IPS-20b (cell line): ENCODE measurements around the gene ANO9.
"Not testable (repeated sequence)": the region's sequence is repeated elsewhere in the genome, so short reads cannot be mapped to it uniquely, and the experiment has no call there.

Source experiments
- H3K27ac ChIP-seq: one replicate; pipeline ENCODE4 v1.5.1; 2013; ENCODE audit warnings: low read length
- H3K27me3 ChIP-seq: 2 replicates; pipeline ENCODE4 v1.6.1; 2013; ENCODE audit warnings: mild to moderate bottlenecking, low read length, inconsistent platforms; ENCODE audit not compliant: insufficient read depth
- H3K36me3 ChIP-seq: 2 replicates; pipeline ENCODE4 v1.6.1; 2013; ENCODE audit warnings: low read depth, mild to moderate bottlenecking, inconsistent platforms, low read length, moderate library complexity; ENCODE audit not compliant: insufficient read depth
- H3K4me1 ChIP-seq: 2 replicates; pipeline ENCODE4 v1.6.1; 2013; ENCODE audit warnings: mild to moderate bottlenecking, control low read depth, inconsistent platforms, low read length, moderate library complexity; ENCODE audit not compliant: insufficient read depth
- H3K4me3 ChIP-seq: 2 replicates; pipeline ENCODE4 v1.5.1; 2013; ENCODE audit warnings: mild to moderate bottlenecking, low read length, inconsistent platforms
- H3K9ac ChIP-seq: 2 replicates; pipeline ENCODE4 v1.6.1; 2013; ENCODE audit warnings: low read depth, mild to moderate bottlenecking, inconsistent platforms, low read length, moderate library complexity
- H3K9me3 ChIP-seq: 2 replicates; pipeline ENCODE4 v1.6.1; 2013; ENCODE audit warnings: mild to moderate bottlenecking, low read depth, low read length, inconsistent platforms; ENCODE audit not compliant: insufficient read depth

The ANO9 gene

GRCh38 chr11:390175-390574, 51.6 kb downstream of the ANO9 start:
- Histone ChIP-seq H3K27ac (no peak overlapping the region), H3K27me3 (no peaks in the 10 kb centered on the region), H3K4me3 (no peak overlapping the region), H3K9me3 (no peaks in the 10 kb centered on the region), H3K36me3 (no peaks in the 10 kb centered on the region), H3K4me1 (no peaks in the 10 kb centered on the region; the same call in 1 of the 2 replicates), H3K9ac (no peak overlapping the region)

- H3K27ac ChIP-seq, H3K9me3 ChIP-seq, H3K4me1 ChIP-seq, H3K4me3 ChIP-seq, H3K27me3 ChIP-seq, H3K36me3 ChIP-seq, H3K9ac ChIP-seq: not testable (repeated sequence)
Observed at GRCh38 chr11:389369-389768, 52.4 kb downstream of the ANO9 start.

DNA sequence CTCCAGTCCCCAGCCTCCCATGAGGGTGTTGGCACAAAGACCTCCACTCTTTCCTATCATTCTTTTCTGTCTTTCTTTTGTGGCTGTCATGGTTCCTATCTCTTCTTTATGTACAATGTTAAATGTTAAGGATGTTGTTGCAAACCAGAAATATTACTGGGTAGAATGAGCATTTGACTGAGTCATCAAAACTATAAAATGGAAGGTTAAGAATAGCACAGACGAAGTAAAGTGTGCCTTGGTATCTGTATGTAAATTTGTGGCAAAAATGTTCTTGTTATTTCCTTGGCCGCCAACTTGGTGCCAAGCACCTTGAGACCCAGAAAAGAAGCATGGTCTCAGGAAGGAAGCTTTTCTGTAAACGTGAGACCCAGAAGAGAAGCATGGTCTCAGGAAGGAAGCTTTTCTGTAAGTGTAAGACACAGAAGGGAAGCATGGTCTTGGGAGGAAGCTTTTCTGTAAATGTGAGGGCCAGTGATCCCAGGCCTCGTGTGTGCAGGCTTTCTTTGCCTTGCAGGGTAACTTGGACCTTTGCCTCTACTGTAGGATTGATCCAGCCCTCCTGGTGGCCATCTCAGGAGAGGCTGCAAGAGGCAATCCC, 54.5 kb downstream of the ANO9 start:
- Histone ChIP-seq H3K27me3 (no peaks in the 10 kb centered on the region), H3K9ac (no peak overlapping the region), H3K9me3 (no peaks in the 10 kb centered on the region), H3K27ac (no peak overlapping the region), H3K4me3 (no peak overlapping the region), H3K4me1 (no peaks in the 10 kb centered on the region), H3K36me3 (no peaks in the 10 kb centered on the region; the same call in 1 of the 2 replicates)

- no peak overlapping the region for H3K4me3 ChIP-seq
- H3K27me3 ChIP-seq: no peaks in the 10 kb centered on the region
- no peaks in the 10 kb centered on the region for H3K4me1 ChIP-seq
- no peaks in the 10 kb centered on the region for H3K9me3 ChIP-seq
- no peak overlapping the region for H3K27ac ChIP-seq
- H3K36me3 ChIP-seq: no peaks in the 10 kb centered on the region; the same call in 1 of the 2 replicates
- H3K9ac ChIP-seq: no peak overlapping the region
Observed at GRCh38 chr11:386483-386882, 55.3 kb downstream of the ANO9 start.

DNA sequence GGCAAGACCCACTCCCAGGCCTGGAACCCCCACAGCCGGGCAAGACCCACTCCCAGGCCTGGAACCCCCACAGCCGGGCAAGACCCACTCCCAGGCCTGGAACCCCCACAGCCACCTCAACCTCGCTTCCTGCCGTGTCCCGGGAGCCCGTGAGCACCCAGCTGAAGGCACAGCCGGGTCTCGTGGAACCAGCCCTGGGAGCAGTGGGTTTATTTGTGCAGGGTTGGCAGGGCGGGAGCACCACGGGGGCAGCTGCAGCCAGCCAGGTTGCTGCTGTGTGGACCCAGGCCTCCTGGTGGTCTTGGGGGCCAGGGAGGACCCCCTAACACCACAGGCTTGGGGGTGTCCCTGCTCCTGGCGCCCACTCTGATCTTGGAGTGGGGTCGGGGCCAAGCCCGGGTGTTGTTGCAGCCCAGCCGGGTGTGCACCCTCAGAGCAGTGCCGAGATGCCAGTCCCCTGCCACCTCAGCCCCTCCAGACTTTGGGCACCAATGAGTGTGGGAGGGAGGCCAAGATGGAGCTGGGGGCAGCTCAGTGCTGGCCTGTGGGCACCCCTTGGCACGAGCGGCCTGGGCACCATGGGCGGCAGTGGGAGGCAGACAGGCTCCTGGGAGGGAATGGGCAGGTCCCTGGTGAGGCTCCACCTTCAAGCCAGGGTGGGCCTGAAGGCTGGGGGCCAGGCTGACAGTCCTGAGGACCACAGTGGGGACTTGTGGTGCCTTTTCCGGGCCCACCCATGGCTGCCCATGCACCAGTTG, 56.0 kb downstream of the ANO9 start:
- H3K4me1 ChIP-seq: no peaks in the 10 kb centered on the region
- H3K27me3 ChIP-seq: no peaks in the 10 kb centered on the region
- no peak overlapping the region for H3K9ac ChIP-seq
- no peak overlapping the region for H3K27ac ChIP-seq
- peaks cover 2% of the 10 kb centered on the region; the same call in 1 of the 2 replicates for H3K36me3 ChIP-seq
- no peaks in the 10 kb centered on the region for H3K9me3 ChIP-seq
- no peak overlapping the region for H3K4me3 ChIP-seq

- H3K36me3 ChIP-seq: peaks cover 7% of the 10 kb centered on the region; the same call in 1 of the 2 replicates
- H3K4me3 ChIP-seq: no peak overlapping the region
- H3K9me3 ChIP-seq: no peaks in the 10 kb centered on the region
- H3K27ac ChIP-seq: no peak overlapping the region
- no peaks in the 10 kb centered on the region for H3K27me3 ChIP-seq
- no peaks in the 10 kb centered on the region for H3K4me1 ChIP-seq
- no peak overlapping the region for H3K9ac ChIP-seq
Observed at GRCh38 chr11:384511-384910, 57.3 kb downstream of the ANO9 start.

DNA sequence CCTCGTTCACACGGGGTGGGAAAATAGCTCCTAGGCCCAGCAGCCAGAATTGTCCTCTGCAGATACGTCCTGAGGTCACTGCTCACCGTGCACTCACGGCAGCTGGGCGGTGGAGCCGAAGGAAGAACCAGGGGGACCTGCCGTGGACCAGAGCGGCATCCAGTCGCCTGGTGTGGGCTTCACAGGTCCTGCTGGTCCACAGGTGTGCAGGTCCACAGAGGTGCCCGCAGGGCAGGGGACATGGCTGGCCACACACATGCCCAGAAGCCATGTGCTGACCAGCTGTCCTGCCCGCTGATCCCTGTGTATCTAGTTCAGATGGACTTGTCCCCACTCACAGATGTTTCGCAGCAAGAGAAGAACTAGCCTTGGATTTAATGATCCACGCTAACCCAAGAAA, 58.4 kb downstream of the ANO9 start:
- no peak overlapping the region; the same call in 1 of the 2 replicates for H3K9ac ChIP-seq
- H3K27ac ChIP-seq: no peak overlapping the region
- no peaks in the 10 kb centered on the region for H3K27me3 ChIP-seq
- H3K36me3 ChIP-seq: peaks cover 13% of the 10 kb centered on the region; the same call in 1 of the 2 replicates
- no peaks in the 10 kb centered on the region for H3K4me1 ChIP-seq
- H3K9me3 ChIP-seq: no peaks in the 10 kb centered on the region
- no peak overlapping the region for H3K4me3 ChIP-seq

DNA sequence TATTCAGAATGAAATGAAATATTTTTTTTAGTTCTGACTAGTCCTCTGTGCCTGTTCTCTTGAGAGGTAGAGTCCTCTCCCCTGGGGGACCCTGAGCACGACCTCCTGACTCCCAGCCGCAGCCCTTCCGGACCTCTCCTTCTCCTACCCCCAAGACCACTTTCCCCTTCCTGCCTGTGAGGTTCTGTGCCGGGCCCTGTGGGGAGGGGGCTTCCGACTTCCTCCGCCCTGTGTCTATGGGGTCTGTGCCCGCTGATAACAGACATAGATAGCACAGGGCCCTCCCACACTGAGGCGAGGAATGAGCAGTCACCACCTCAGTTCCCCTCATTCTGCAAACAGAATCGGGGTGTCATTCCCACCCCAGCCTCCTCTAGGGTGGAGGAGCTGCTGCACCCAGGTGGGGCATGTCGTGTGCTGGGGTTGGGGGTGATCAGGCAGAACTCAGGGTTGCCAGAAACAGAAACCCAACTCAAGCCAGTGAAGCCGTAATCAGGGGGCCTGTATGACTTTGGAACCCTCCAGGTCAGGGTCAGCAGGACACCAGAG, 59.7 kb downstream of the ANO9 start:
- Histone ChIP-seq H3K36me3 (peaks cover 23% of the 10 kb centered on the region; the same call in 1 of the 2 replicates), H3K4me1 (no peaks in the 10 kb centered on the region), H3K9ac (no peak overlapping the region), H3K4me3 (no peak overlapping the region), H3K27ac (no peak overlapping the region), H3K9me3 (no peaks in the 10 kb centered on the region), H3K27me3 (no peaks in the 10 kb centered on the region)

DNA sequence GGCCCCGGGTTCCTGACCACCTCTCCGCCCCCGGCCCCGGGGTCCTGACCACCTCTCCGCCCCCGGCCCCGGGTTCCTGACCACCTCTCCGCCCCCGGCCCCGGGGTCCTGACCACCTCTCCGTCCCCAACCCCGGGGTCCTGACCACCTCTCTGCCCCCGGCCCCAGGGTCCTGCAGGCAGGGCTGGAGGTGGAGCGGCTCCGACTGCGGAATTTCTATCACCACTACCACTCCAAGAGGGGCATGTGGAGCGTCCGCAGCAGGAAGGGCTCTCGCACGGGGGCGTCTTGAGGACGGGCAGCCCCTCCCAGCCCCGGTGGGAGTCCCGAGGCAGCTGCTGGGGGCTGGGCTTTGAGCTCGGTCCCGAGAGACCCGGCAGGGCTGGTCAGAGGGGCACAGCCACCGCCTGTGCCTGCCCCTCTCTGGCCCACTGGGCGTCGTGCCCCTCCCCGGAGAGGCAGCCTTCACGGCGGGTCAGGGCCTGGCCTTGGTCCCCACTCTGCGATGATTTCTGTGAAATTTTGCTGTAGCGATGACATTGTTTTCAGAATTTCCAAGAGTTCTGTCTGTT, 60.2 kb downstream of the ANO9 start:
- Histone ChIP-seq H3K36me3 (peaks cover 23% of the 10 kb centered on the region; the same call in 1 of the 2 replicates), H3K27me3 (no peaks in the 10 kb centered on the region), H3K4me3 (no peak overlapping the region), H3K9me3 (no peaks in the 10 kb centered on the region), H3K9ac (no peak overlapping the region), H3K27ac (no peak overlapping the region), H3K4me1 (no peaks in the 10 kb centered on the region)

DNA sequence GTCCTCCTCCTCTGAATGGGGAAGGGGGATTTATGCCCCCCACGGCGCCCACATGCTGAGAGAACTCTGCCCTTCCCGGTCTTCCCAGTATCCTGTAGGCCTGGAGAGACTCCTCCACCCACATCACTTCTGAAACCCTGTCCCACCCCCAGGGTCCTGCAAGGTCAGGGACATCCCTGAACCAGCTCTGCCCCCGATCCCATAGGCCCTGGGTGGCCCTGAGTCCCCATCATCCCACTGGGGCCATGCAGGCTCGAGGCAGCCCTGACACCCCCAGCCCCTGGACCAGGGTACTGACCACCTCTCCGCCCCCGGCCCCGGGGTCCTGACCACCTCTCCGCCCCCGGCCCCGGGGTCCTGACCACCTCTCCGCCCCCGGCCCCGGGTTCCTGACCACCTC, 60.8 kb downstream of the ANO9 start:
- Histone ChIP-seq H3K9ac (no peak overlapping the region), H3K4me3 (no peak overlapping the region), H3K36me3 (peaks cover 23% of the 10 kb centered on the region; the same call in 1 of the 2 replicates), H3K4me1 (no peaks in the 10 kb centered on the region), H3K9me3 (no peaks in the 10 kb centered on the region), H3K27me3 (no peaks in the 10 kb centered on the region), H3K27ac (no peak overlapping the region)

GRCh38 chr11:380491-380890, 61.3 kb downstream of the ANO9 start:
- Histone ChIP-seq H3K27ac (no peak overlapping the region), H3K9me3 (no peaks in the 10 kb centered on the region), H3K27me3 (no peaks in the 10 kb centered on the region), H3K9ac (no peak overlapping the region), H3K4me1 (no peaks in the 10 kb centered on the region), H3K36me3 (peaks cover 23% of the 10 kb centered on the region; the same call in 1 of the 2 replicates), H3K4me3 (no peak overlapping the region)
